Astrocyte (in vitro differentiated cells and primary cell): ENCODE measurements around the gene ABCG4. TPM values are rescaled to one million over a fixed set of nuclear protein-coding genes. Genes with fewer than 3 reads are reported as not detected.

ENCODE experiments used
- DNase-seq: peaks from one replicate; pipeline ENCODE4 v3.0.0-alpha.2; 2010; ENCODE audit warnings: low read depth
- FAIRE-seq: peaks from 2 replicates; lab custom pipeline; 2011; peaks lifted over from hg19 to GRCh38; lab: Jason Lieb, UNC
- H2AFZ ChIP-seq: 2 replicates; pipeline ENCODE4 v1.6.0; 2012; ENCODE audit warnings: low read depth, low read length, inconsistent platforms
- H3K27ac ChIP-seq: 2 replicates; pipeline ENCODE4 v1.5.1; 2011; ENCODE audit warnings: low read depth, low read length, inconsistent platforms
- H3K27me3 ChIP-seq: 2 replicates; pipeline ENCODE4 v1.6.0; 2011; ENCODE audit warnings: low read length, inconsistent platforms; ENCODE audit not compliant: insufficient read depth
- H3K36me3 ChIP-seq: 2 replicates; pipeline ENCODE4 v1.5.1; 2011; ENCODE audit warnings: low read length, inconsistent platforms; ENCODE audit not compliant: insufficient read depth
- H3K4me1 ChIP-seq: 2 replicates; pipeline ENCODE4 v1.5.1; 2011; ENCODE audit warnings: low read length, inconsistent platforms; ENCODE audit not compliant: insufficient read depth
- H3K4me2 ChIP-seq: 2 replicates; pipeline ENCODE4 v1.6.0; 2012; ENCODE audit warnings: low read length, inconsistent platforms
- H3K4me3 ChIP-seq: 2 replicates; pipeline ENCODE4 v1.5.1; 2011; ENCODE audit warnings: low read depth, mild to moderate bottlenecking, low read length, inconsistent platforms; ENCODE audit not compliant: insufficient read depth
- H3K79me2 ChIP-seq: 2 replicates; pipeline ENCODE4 v1.6.0; 2012; ENCODE audit warnings: mild to moderate bottlenecking, low read length, inconsistent platforms; ENCODE audit not compliant: insufficient read depth
- H3K9ac ChIP-seq: 2 replicates; pipeline ENCODE4 v1.6.0; 2012; ENCODE audit warnings: mild to moderate bottlenecking, low read length, inconsistent platforms
- H3K9me3 ChIP-seq: 2 replicates; pipeline ENCODE4 v1.5.1; 2012; ENCODE audit warnings: low read depth, mild to moderate bottlenecking, low read length, inconsistent platforms; ENCODE audit not compliant: insufficient read depth
- H4K20me1 ChIP-seq: 2 replicates; pipeline ENCODE4 v1.6.0; 2012; ENCODE audit warnings: low read length, inconsistent platforms; ENCODE audit not compliant: insufficient read depth
- H3K27ac Mint-ChIP-seq: one replicate; pipeline ENCODE4 v1.8.0; 2021; ENCODE audit warnings: mild to moderate bottlenecking, mixed read lengths; ENCODE audit not compliant: unreplicated experiment
- H3K27me3 Mint-ChIP-seq: one replicate; pipeline ENCODE4 v1.8.0; 2021; ENCODE audit warnings: low read depth, mixed read lengths; ENCODE audit not compliant: unreplicated experiment
- H3K36me3 Mint-ChIP-seq: one replicate; pipeline ENCODE4 v1.8.0; 2021; ENCODE audit warnings: low read depth, mixed read lengths; ENCODE audit not compliant: unreplicated experiment
- H3K4me1 Mint-ChIP-seq: one replicate; pipeline ENCODE4 v1.8.0; 2021; ENCODE audit warnings: low read depth, mixed read lengths; ENCODE audit not compliant: unreplicated experiment
- H3K4me3 Mint-ChIP-seq: one replicate; pipeline ENCODE4 v1.8.0; 2021; ENCODE audit warnings: mild to moderate bottlenecking, moderate library complexity, mixed read lengths; ENCODE audit not compliant: unreplicated experiment
- H3K9me3 Mint-ChIP-seq: one replicate; pipeline ENCODE4 v1.8.0; 2021; ENCODE audit warnings: mild to moderate bottlenecking, mixed read lengths; ENCODE audit not compliant: unreplicated experiment
- CTCF ChIP-seq: IDR thresholded peaks from 2 replicates; pipeline ENCODE4 v1.5.1; 2011; ENCODE audit warnings: low read depth, mild to moderate bottlenecking, inconsistent platforms, low read length, moderate library complexity; ENCODE audit not compliant: insufficient read depth
- EZH2 ChIP-seq: IDR thresholded peaks from 2 replicates; pipeline ENCODE4 v1.6.1; 2012; ENCODE audit warnings: mild to moderate bottlenecking, low read length, inconsistent platforms; ENCODE audit not compliant: insufficient read depth
- total RNA-seq: library from RNA; stranded (reverse); gene quantifications from 2 replicates; pipeline ENCODE4 v1.2.1, GENCODE V29; 2021

ABCG4 gene
- total RNA-seq, 1 donor from 2014 or later: 1.5 TPM

GRCh38 chr11:119154178-119154577 is 5.3 kb downstream of the ABCG4 start:
- no peak overlapping the region for H2AFZ ChIP-seq
- H3K36me3 ChIP-seq: no peaks in the 10 kb centered on the region
- Mint-ChIP-seq H3K4me1 (no peaks in the 10 kb centered on the region), H3K4me3 (no peak overlapping the region), H3K27ac (no peak overlapping the region), H3K36me3 (peaks cover 2% of the 10 kb centered on the region), H3K27me3 (peaks cover 59% of the 10 kb centered on the region), H3K9me3 (peaks cover 2% of the 10 kb centered on the region)
- FAIRE-seq: no peak
- H3K4me1 ChIP-seq: peaks cover 4% of the 10 kb centered on the region
- H3K27me3 ChIP-seq: peaks cover 4% of the 10 kb centered on the region
- DNase-seq: no peak
- H3K4me2 ChIP-seq: no peak overlapping the region
- no peaks in the 10 kb centered on the region for H4K20me1 ChIP-seq
- H3K27ac ChIP-seq: no peak overlapping the region
- no peak overlapping the region for H3K9ac ChIP-seq
- TF ChIP-seq EZH2: no peak
- no peak for TF ChIP-seq CTCF
- no peaks in the 10 kb centered on the region for H3K9me3 ChIP-seq
- no peak overlapping the region for H3K4me3 ChIP-seq
- no peaks in the 10 kb centered on the region for H3K79me2 ChIP-seq

- Mint-ChIP-seq H3K36me3 (peaks cover 2% of the 10 kb centered on the region), H3K27me3 (peaks cover 63% of the 10 kb centered on the region), H3K4me3 (no peak overlapping the region), H3K4me1 (no peaks in the 10 kb centered on the region), H3K9me3 (no peaks in the 10 kb centered on the region), H3K27ac (no peak overlapping the region)
- Histone ChIP-seq H4K20me1 (no peaks in the 10 kb centered on the region), H3K4me3 (no peak overlapping the region), H3K36me3 (no peaks in the 10 kb centered on the region), H3K27me3 (peaks cover 4% of the 10 kb centered on the region), H3K9me3 (no peaks in the 10 kb centered on the region), H3K79me2 (no peaks in the 10 kb centered on the region), H2AFZ (no peak overlapping the region), H3K4me1 (no peaks in the 10 kb centered on the region), H3K27ac (no peak overlapping the region), H3K9ac (no peak overlapping the region), H3K4me2 (no peak overlapping the region)
- no peak for DNase-seq
- no peak for FAIRE-seq
- TF ChIP-seq CTCF (no peak), EZH2 (no peak)
These were observed 7.1 kb downstream of the ABCG4 start for GRCh38 chr11:119155733-119156492.

GRCh38 chr11:119156496-119156895 is 7.6 kb downstream of the ABCG4 start:
- no peak for DNase-seq
- Mint-ChIP-seq H3K9me3 (no peaks in the 10 kb centered on the region), H3K36me3 (peaks cover 2% of the 10 kb centered on the region), H3K27me3 (peaks cover 62% of the 10 kb centered on the region), H3K27ac (no peak overlapping the region), H3K4me1 (no peaks in the 10 kb centered on the region), H3K4me3 (no peak overlapping the region)
- Histone ChIP-seq H3K4me1 (no peaks in the 10 kb centered on the region), H3K27me3 (peaks cover 4% of the 10 kb centered on the region), H3K79me2 (no peaks in the 10 kb centered on the region), H3K4me3 (no peak overlapping the region), H3K36me3 (no peaks in the 10 kb centered on the region), H3K9ac (no peak overlapping the region), H3K4me2 (no peak overlapping the region), H2AFZ (no peak overlapping the region), H4K20me1 (no peaks in the 10 kb centered on the region), H3K9me3 (no peaks in the 10 kb centered on the region), H3K27ac (no peak overlapping the region)
- TF ChIP-seq CTCF: no peak
- TF ChIP-seq EZH2: no peak
- no peak for FAIRE-seq
